ENCODE data around the gene PPHLN1. TPM values are rescaled to one million over a fixed set of nuclear protein-coding genes. Genes with fewer than 3 reads are reported as not detected.
A peak's percentile ranks its signal among the peaks of the same experiment; 100 is the strongest.

The PPHLN1 gene, protein sequence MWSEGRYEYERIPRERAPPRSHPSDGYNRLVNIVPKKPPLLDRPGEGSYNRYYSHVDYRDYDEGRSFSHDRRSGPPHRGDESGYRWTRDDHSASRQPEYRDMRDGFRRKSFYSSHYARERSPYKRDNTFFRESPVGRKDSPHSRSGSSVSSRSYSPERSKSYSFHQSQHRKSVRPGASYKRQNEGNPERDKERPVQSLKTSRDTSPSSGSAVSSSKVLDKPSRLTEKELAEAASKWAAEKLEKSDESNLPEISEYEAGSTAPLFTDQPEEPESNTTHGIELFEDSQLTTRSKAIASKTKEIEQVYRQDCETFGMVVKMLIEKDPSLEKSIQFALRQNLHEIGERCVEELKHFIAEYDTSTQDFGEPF
- total RNA-seq = 10 to 100 TPM; 43.4 to 45.3 TPM
- long read RNA-seq, donor 1, full-length matches to known transcripts = 5 of 11 reads
- long read RNA-seq, donor 1, partial matches to known transcripts = 4 of 11 reads
- long read RNA-seq, donor 1, other reads (novel, unspliced or antisense) = 2 of 11 reads
- long read RNA-seq, donor 2, full-length matches to known transcripts = 20 of 38 reads
- long read RNA-seq, donor 2, partial matches to known transcripts = 14 of 38 reads
- long read RNA-seq, donor 2, other reads (novel, unspliced or antisense) = 4 of 38 reads

GRCh38 chr12:42325653-42326474, at the start of gene PPHLN1, which contains the start of gene ZCRB1:
TSS of gene PPHLN1 (plus strand) at chr12:42326167. CDS start at chr12:42335903, 9,736 bp downstream.
TSS of gene ZCRB1 (minus strand) at chr12:42326094. CDS start at chr12:42324102, 1,992 bp downstream.
- intact Hi-C loops (cut with DNase I) = loop anchor here in 1 of 2 donors (10.0 kb wide), 1 partner anchor 181 kb away; the partner anchor contains the start of gene GXYLT1

DNA sequence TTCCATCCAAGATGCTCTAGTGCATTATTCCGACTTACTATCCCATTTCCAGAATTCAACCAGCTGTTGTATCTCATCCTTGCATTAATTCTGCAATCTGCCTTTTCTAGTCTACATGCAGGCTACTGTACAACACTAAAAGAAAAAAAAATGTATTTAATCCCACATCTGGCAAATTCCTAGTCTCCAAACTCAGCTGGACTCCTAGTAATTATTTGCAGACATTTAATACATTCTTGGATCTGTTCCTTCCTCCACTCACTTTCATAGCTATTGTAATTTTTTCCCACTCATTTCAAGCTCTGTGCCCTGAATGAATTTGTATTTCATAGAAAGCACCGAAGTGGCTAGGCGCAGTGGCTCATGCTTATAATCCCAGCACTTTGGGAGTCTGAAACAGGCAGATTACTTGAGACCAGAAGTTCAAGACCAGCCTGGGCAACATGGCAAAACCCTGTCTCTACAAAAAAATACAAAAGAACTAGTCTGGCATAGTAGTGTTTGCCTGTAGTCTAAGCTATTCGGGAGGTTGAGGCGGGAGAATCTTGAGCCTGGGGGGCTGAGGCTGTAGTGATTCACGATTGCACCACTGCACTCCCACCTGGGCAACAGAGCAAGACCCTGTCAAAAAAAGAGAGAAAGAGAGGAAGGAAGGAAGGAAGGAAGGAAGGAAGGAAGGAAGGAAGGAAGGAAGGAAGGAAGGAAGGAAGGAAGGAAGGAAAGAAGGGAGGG, 48.4 kb upstream of the PPHLN1 start:
- no peak for DNase-seq (ENCODE audit: low spot score)
- intact Hi-C loops (cut with DNase I) = no loop called here

More at GRCh38 chr12:42325653-42326474, at the start of gene PPHLN1, which contains the start of gene ZCRB1:
- DNase-seq (ENCODE audit: low spot score) = peak; percentile 95

GRCh38 chr12:42278128-42278510, 47.8 kb upstream of the PPHLN1 start:
- intact Hi-C loops (cut with DNase I) = no loop called here
- no peak for DNase-seq (ENCODE audit: low spot score)

DNA sequence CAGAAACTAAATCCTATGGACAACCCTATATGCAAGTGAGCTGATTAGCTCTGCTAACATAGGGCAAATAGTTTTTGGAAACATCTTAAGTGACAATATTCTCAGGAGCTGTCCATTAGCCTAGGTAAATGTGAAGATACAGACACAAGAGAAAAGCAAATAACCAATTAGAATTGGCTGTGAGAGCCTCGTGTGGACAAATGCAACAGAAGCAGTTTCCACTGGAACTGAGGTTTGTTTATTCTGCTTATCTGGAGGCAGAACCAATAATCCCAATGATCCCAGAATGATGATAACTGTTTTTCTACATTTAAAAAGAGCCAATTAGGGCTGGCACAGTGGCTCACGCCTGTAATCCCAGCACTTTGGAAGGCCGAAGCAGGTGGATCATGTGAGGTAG, 44.7 kb upstream of the PPHLN1 start:
- intact Hi-C loops (cut with DNase I) = no loop called here
- no peak for DNase-seq (ENCODE audit: low spot score)

GRCh38 chr12:42281844-42282243, 44.1 kb upstream of the PPHLN1 start:
- intact Hi-C loops (cut with DNase I) = no loop called here
- no peak for DNase-seq (ENCODE audit: low spot score)

GRCh38 chr12:42282294-42282693, 43.7 kb upstream of the PPHLN1 start:
- DNase-seq (ENCODE audit: low spot score) = no peak
- intact Hi-C loops (cut with DNase I) = no loop called here

DNA sequence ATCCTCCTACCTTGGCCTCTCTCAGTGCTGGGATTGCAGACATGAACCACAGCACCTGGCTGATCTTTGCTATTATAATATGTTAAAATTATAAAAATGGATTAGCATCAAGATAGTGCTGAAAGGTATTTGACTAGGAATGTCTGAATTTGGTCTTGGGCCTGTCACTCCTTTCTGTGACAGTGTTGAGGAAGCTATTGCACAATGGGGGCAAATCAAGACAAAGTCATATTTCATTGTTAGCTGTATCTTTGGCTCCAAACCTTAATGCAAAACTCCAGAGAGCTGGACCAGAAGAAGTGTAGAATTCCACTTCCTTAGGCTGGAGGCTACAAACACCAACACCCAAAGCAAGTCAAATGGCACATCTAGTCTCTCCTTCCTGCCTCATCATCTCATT, 42.2 kb upstream of the PPHLN1 start:
- intact Hi-C loops (cut with DNase I) = no loop called here
- DNase-seq (ENCODE audit: low spot score) = no peak

GRCh38 chr12:42284157-42284556, 41.8 kb upstream of the PPHLN1 start:
- intact Hi-C loops (cut with DNase I) = no loop called here
- no peak for DNase-seq (ENCODE audit: low spot score)

- intact Hi-C loops (cut with DNase I) = no loop called here
- no peak for DNase-seq (ENCODE audit: low spot score)
Observed at GRCh38 chr12:42284876-42285275, 41.1 kb upstream of the PPHLN1 start.

GRCh38 chr12:42285431-42285830, 40.5 kb upstream of the PPHLN1 start:
- no peak for DNase-seq (ENCODE audit: low spot score)
- intact Hi-C loops (cut with DNase I) = no loop called here

GRCh38 chr12:42286741-42287140, 39.2 kb upstream of the PPHLN1 start:
- intact Hi-C loops (cut with DNase I) = no loop called here
- DNase-seq (ENCODE audit: low spot score) = no peak

GRCh38 chr12:42288544-42288943, 37.4 kb upstream of the PPHLN1 start:
- no peak for DNase-seq (ENCODE audit: low spot score)
- intact Hi-C loops (cut with DNase I) = no loop called here

- intact Hi-C loops (cut with DNase I) = no loop called here
- no peak for DNase-seq (ENCODE audit: low spot score)
Observed at GRCh38 chr12:42291680-42292079, 34.3 kb upstream of the PPHLN1 start.

- intact Hi-C loops (cut with DNase I) = loop anchor here in 1 of 2 donors (5.0 kb wide), 1 partner anchor 1396 kb away; no protein-coding TSS in a partner anchor
- DNase-seq (ENCODE audit: low spot score) = no peak
Observed at GRCh38 chr12:42296503-42297109, 29.4 kb upstream of the PPHLN1 start.

DNA sequence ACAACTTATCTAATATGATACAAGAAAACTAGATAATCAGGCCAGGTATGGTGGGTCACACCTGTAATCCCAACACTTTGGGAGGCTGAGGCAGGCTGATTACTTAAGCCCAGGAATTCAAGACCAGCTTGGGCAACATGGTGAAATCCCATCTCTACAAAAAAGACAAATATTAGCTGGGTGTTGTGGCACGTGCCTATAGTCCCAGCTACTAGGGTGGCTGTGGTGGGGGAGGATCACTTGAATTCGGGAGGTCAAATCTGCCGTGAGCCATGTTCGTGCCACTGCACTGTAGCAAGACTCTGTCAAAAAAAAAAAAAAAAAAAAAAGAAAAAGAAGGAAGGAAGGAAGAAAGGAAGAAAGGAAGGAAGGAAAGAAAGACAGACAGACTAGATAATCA, 27.1 kb upstream of the PPHLN1 start:
- intact Hi-C loops (cut with DNase I) = loop anchor here in 1 of 2 donors (5.0 kb wide), 1 partner anchor 1393 kb away; no protein-coding TSS in a partner anchor
- no peak for DNase-seq (ENCODE audit: low spot score)

DNA sequence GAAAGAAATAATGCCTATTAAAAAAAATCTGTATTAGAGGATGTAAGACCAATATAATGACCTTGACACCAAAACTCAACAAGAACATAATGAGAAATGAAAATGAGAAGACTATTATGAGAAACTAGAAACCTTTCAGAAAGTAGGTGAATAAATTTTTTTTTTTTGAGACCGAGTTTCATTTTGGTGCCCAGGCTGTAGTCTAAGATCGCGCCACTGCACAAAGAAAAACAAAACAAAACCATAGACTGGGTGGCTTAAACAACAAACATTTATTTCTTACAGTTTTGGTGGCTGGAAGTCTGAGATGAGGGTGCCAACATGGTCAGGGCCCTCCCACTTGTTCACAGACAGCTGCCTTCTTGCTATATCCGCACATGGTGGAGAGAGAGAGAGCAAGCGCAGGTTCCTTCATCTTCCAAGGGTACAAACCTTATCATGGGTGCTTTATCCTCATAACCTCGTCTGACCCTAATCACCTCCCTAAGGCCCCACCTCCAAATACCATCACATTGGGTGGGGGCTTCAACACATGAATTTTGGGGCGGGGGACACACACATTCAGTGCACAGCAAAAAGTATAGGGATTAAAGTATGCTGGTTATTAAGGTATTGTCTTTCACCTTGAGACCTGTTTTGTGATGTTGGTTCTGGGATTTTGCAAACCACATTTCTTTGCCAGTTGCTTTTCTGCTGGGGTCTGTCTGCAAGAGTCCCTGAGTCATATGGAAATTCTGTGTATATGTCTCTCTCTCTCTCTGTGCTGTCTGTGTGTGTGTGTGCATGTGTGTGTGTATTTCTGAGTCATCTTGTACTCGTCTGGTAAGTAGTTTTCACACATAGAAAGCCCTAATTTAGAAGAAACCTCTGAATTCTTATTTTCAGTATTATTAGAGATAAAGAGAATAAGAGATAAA, 26.3 kb upstream of the PPHLN1 start:
- intact Hi-C loops (cut with DNase I) = loop anchor here in 1 of 2 donors (5.0 kb wide), 1 partner anchor 1393 kb away; no protein-coding TSS in a partner anchor
- DNase-seq (ENCODE audit: low spot score) = no peak

DNA sequence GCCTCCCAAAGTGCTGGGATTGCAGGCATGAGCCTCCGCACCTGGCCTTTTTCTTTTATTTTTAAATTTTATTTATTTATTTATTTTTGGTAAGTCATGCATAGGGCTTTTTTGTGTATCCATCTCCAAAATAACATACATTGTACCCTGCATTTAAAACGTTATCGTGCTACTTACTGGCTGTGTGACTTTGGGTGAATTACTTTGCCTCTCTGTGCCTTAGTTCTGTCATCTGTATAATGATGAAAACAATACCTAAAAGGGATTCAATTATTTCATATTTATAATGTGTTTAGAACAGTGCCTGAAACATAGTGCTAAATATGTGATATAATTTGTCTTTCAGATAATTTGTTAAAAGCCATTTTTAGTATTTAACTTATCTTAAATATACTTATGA, 19.7 kb upstream of the PPHLN1 start:
- DNase-seq (ENCODE audit: low spot score) = no peak
- intact Hi-C loops (cut with DNase I) = no loop called here

All from posterior vena cava (tissue), 2 donors.